ENCODE results near the gene KLHL3.

GRCh38 chr5:137760719-137761516 lies 25.0 kb upstream of the KLHL3 start:
- no peak for TF ChIP-seq CTCF (IDR thresholded peaks at IDR 0.05; ENCODE audit: low read depth, low read length, poor library complexity, severe bottlenecking)
- no peak for TF ChIP-seq EZH2phosphoT487 (IDR thresholded peaks at IDR 0.05; ENCODE audit: borderline replicate concordance, low read length)
